Suprapubic skin (tissue), 4 donors: Measurements from ENCODE around the gene HOXB9. TPM values are rescaled to one million over a fixed set of nuclear protein-coding genes. Genes with fewer than 3 reads are reported as not detected.

Experiments used
- DNase-seq, 2 donors: peaks; one replicate each; pipeline ENCODE4 v3.0.0-alpha.2; 2019; ENCODE audit warnings: low spot score in 2 of 2
- H3K27ac ChIP-seq: fragments of 200-600 bp; sonication (generic); one replicate; pipeline ENCODE4 v1.5.1; 2019
- H3K27me3 ChIP-seq: fragments of 200-600 bp; sonication (generic); one replicate; pipeline ENCODE4 v1.5.1; 2019
- H3K36me3 ChIP-seq: fragments of 200-600 bp; sonication (generic); one replicate; pipeline ENCODE4 v1.5.1; 2019
- H3K4me1 ChIP-seq: fragments of 200-600 bp; sonication (generic); one replicate; pipeline ENCODE4 v1.5.1; 2019
- H3K4me3 ChIP-seq: fragments of 200-600 bp; sonication (generic); one replicate; pipeline ENCODE4 v1.5.1; 2019; ENCODE audit warnings: mild to moderate bottlenecking
- H3K9me3 ChIP-seq: fragments of 200-600 bp; sonication (generic); one replicate; pipeline ENCODE4 v1.5.1; 2019
- EP300 ChIP-seq: sonication (generic); formaldehyde crosslinking; IDR thresholded peaks from one replicate; pipeline ENCODE4 v1.6.1; 2017; ENCODE audit warnings: antibody characterized with exemption
- POLR2A ChIP-seq, 2 donors: fragments of 450-650 bp; IDR thresholded peaks; one replicate each; pipeline ENCODE4 v1.6.1; 2017; ENCODE audit warnings: antibody characterized with exemption in 2 of 2, mild to moderate bottlenecking in 2 of 2, moderate library complexity in 2 of 2
- POLR2AphosphoS5 ChIP-seq, 3 donors: sonication (generic); formaldehyde crosslinking; IDR thresholded peaks; one replicate each; pipeline ENCODE4 v1.6.1; 2017; ENCODE audit warnings: antibody characterized with exemption in 3 of 3
- WGBS: methylation state at CpG from one replicate; pipeline ENCODE4 v1.1.5; 2018; 5-methylcytosine and 5-hydroxymethylcytosine counted together
- total RNA-seq, 4 donors: library from RNA; depleted of rRNA; stranded (reverse); fragments of >200 nt; gene quantifications; one replicate each; pipeline ENCODE4 v1.1.0, GENCODE V29; 2016
- TF ChIP-seq, protein P1 (sequence below), 2 donors: fragments of 200-600 bp in 1 of 2; fragments of 450-650 bp in 1 of 2; sonication (generic) in 1 of 2; IDR thresholded peaks; one replicate each; pipeline ENCODE4 v1.5.1; 2016 to 2019; ENCODE audit warnings: antibody characterized with exemption in 2 of 2, mild to moderate bottlenecking in 1 of 2, moderate library complexity in 1 of 2

Gene HOXB9
- total RNA-seq, 4 donors from 2014 or later: 0.23 to 0.42 TPM; not detected in 2

DNA sequence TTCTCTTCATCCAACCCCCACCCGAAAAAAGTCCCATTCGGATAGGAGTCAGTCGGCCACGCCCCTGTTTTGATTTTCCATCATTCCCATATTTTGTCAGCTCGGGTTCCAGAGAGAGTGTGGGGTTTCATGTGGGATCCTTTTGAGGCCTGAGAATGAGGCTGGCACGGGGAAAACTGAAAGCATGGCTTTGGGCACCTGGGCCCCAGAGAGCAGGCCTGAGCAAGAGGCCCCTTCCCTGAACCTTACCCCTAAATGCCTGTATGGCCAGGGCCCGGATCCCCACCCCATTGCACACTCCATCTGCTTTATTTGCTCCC, 43.4 kb downstream of the HOXB9 start:
- H3K36me3 ChIP-seq: no peaks in the 10 kb centered on the region
- H3K4me1 ChIP-seq: peaks cover 74% of the 10 kb centered on the region
- H3K4me3 ChIP-seq: peak overlapping the region; percentile 69
- H3K27ac ChIP-seq: peak overlapping the region; percentile 25
- peaks cover 6% of the 10 kb centered on the region for H3K27me3 ChIP-seq
- no peak for DNase-seq
- 66% methylated on average over 7 of the region's 7 CpGs for WGBS
- H3K9me3 ChIP-seq: no peaks in the 10 kb centered on the region
- TF ChIP-seq EP300 (no peak), POLR2AphosphoS5 (IDR thresholded peaks at IDR 0.05) (no peak), POLR2A (IDR thresholded peaks at IDR 0.05) (no peak)
- TF ChIP-seq, protein P1, sequence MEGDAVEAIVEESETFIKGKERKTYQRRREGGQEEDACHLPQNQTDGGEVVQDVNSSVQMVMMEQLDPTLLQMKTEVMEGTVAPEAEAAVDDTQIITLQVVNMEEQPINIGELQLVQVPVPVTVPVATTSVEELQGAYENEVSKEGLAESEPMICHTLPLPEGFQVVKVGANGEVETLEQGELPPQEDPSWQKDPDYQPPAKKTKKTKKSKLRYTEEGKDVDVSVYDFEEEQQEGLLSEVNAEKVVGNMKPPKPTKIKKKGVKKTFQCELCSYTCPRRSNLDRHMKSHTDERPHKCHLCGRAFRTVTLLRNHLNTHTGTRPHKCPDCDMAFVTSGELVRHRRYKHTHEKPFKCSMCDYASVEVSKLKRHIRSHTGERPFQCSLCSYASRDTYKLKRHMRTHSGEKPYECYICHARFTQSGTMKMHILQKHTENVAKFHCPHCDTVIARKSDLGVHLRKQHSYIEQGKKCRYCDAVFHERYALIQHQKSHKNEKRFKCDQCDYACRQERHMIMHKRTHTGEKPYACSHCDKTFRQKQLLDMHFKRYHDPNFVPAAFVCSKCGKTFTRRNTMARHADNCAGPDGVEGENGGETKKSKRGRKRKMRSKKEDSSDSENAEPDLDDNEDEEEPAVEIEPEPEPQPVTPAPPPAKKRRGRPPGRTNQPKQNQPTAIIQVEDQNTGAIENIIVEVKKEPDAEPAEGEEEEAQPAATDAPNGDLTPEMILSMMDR (IDR thresholded peaks at IDR 0.05): no peak

DNA sequence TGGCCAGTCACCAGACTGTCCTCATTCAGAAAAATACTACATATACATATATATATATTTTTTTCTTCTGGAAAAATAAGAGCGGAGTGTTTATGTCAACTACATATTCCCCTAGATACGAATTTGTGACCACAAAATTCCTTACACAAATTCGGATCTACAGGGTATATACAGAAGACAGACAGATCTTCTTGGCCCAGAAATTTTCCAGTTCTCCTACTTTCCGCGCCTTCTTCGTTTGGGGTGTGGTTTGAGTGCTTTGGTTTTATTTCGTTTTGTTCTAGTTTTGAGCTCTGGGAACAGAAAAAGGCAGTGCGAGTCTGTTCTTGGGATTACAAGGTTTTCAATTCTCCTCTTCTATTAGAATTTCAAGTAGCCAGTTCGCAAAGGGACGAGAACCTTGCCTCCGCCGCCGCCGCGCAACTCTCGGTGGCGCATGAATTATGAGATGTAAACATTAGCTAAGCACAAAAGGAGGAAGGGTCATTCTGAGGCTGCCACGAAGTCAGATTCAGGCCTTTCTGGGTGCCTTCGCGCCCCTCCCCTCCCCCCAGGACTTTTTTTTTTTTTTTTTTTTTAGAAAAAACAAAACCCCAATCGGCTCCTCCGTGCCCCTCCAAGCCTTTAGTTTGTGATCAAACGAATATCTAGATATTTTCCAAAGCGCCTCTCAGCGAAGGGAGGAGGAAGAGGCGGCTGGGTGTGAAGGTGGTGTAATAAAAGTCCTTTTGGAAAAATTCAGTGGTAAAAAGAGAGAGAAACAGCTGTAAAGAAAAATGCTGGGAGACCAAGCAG, 46.2 kb downstream of the HOXB9 start:
- H3K27me3 ChIP-seq: peaks cover 6% of the 10 kb centered on the region

DNA sequence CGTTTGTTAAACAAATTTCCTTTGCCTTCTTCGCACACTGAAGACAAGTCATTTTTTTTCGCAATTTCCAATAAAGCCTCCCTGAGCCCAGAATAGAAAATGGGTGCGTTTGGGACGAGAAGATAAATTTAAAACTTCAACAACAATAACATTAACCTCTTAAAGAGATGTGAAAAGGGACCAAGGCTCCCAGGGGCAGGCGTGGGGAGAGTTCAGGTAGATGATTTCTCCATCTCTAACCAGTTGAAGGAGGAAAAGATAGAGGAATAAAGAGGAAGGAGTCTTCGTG, 46.7 kb downstream of the HOXB9 start:
- peak overlapping the region; percentile 85 for H3K27ac ChIP-seq
- H3K4me1 ChIP-seq: peaks cover 75% of the 10 kb centered on the region
- H3K36me3 ChIP-seq: no peaks in the 10 kb centered on the region
- TF ChIP-seq POLR2A (IDR thresholded peaks at IDR 0.05): no peak
- TF ChIP-seq, protein P1 (IDR thresholded peaks at IDR 0.05): no peak
- TF ChIP-seq POLR2AphosphoS5 (IDR thresholded peaks at IDR 0.05): no peak
- no peak for TF ChIP-seq EP300
- no peak for DNase-seq
- peak overlapping the region; percentile 69 for H3K4me3 ChIP-seq
- H3K27me3 ChIP-seq: peaks cover 6% of the 10 kb centered on the region
- H3K9me3 ChIP-seq: no peaks in the 10 kb centered on the region
- 60% methylated on average over 7 of the region's 7 CpGs for WGBS

More for the DNA sequence above, 46.2 kb downstream of the HOXB9 start:
- Histone ChIP-seq H3K9me3 (no peaks in the 10 kb centered on the region), H3K27ac (peak overlapping the region; percentile 85), H3K4me3 (peak overlapping the region; percentile 69), H3K4me1 (peaks cover 75% of the 10 kb centered on the region), H3K36me3 (no peaks in the 10 kb centered on the region)
- no peak for TF ChIP-seq EP300
- no peak for DNase-seq
- 63% methylated on average over 26 of the region's 26 CpGs for whole genome bisulfite sequencing

DNA sequence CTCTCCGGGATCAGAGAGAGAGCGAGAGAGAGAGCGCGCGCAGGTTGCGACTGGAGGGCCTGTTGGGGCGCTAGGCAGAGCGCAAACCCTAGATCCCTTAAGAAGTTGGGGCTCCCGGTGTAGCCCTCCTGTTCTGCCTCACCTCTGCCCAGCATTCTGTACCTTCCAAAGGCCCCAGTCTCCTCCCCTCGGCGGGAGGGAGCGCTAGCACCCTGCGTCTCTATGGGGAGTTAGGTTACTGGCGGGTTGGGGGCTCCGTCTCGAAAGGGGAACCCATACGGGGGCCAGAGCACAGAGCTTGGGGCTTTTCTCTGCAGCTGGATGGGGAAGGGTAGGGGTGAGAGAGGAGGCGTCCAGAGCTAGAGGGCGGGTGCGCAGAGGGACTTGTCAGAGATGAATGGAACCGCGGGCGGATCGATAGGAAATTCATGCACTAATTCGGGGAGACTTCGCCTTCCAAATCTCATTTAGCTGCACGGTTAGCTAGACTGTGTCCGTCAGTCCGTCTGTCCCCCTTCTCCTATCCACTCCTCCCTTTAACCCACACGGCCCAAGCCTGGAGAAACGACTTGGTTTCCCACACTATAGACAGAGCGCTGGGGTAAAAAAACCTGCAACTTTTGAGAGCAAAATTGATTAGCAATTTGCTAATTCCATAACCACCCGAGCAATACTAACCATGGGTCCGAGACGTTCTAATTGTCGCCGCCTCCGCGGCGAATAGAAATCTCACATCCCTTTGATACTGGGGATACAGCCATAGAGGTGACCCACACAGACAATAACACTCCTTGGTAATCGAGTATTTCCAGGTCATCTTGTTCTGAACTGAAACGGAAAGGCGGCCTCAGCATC, 47.3 kb downstream of the HOXB9 start:
- TF ChIP-seq POLR2AphosphoS5 (IDR thresholded peaks at IDR 0.05): no peak
- DNase-seq: no peak
- Histone ChIP-seq H3K27ac (peak overlapping the region; percentile 85), H3K9me3 (no peaks in the 10 kb centered on the region), H3K27me3 (peaks cover 6% of the 10 kb centered on the region), H3K36me3 (no peaks in the 10 kb centered on the region), H3K4me1 (peaks cover 75% of the 10 kb centered on the region), H3K4me3 (peak overlapping the region; percentile 69)
- whole genome bisulfite sequencing: 25% methylated on average over 38 of the region's 43 CpGs

- Histone ChIP-seq H3K36me3 (no peaks in the 10 kb centered on the region), H3K27ac (peak within 1 kb of the TSS; percentile 85), H3K4me1 (peaks cover 79% of the 10 kb centered on the region), H3K4me3 (peak within 1 kb of the TSS; percentile 69), H3K27me3 (peaks cover 6% of the 10 kb centered on the region), H3K9me3 (no peaks in the 10 kb centered on the region)
- TF ChIP-seq EP300 (no peak), POLR2AphosphoS5 (IDR thresholded peaks at IDR 0.05) (no peak), POLR2A (IDR thresholded peaks at IDR 0.05) (no peak)
- TF ChIP-seq, protein P1 (IDR thresholded peaks at IDR 0.05): no peak
- under 1% methylated on average over 23 of the region's 58 CpGs for WGBS
- DNase-seq: peak; percentile 93 to 95
Observed at GRCh38 chr17:48577946-48578615, 48.1 kb downstream of the HOXB9 start, which contains the start of gene HOXB4. TSS of gene HOXB4 (minus strand) at chr17:48578350. CDS start at chr17:48578319, 31 bp downstream.
